ENCODE results near the gene ATP5F1A. TPM values are rescaled to one million over a fixed set of nuclear protein-coding genes. Genes with fewer than 3 reads are reported as not detected.
"Not testable (repeated sequence)": the region's sequence is repeated elsewhere in the genome, so short reads cannot be mapped to it uniquely, and the experiment has no call there.

Gene ATP5F1A
- total and polyA plus RNA-seq, 2 experiments from 2014 or later: 609 to 931 TPM

DNA sequence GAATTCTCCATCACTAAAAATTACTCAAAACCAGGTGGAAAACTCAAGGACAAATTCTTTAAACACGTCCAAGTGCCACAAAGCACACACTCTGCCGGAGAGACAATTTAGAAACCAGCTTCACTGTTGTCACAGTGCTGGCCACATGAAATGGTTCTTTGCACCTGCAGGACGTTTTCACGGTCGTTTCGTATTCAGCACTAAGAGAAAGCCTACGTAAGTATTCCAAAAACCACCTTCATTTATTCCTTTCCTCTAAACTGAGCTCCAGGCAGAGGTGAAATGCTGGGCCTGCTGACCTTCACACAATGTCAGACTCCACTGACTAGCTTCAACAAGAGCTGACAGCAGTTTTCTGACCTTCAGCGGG lies 680 bp downstream of the ATP5F1A start:
- Histone ChIP-seq H3K4me1 (ENCODE audit: insufficient read depth) (peaks cover 12% of the 10 kb centered on the region), H3K4me3 (peak overlapping the region; percentile 85), H3K27me3 (no peaks in the 10 kb centered on the region), H3K27ac (peak overlapping the region; percentile 94), H2AFZ (peak overlapping the region; percentile 92), H4K20me1 (ENCODE audit: insufficient read depth, poor library complexity, severe bottlenecking) (peaks cover 21% of the 10 kb centered on the region), H3K9me2 (replicated peaks; ENCODE audit: insufficient read depth) (no peaks in the 10 kb centered on the region), H3K36me3 (replicated peaks; ENCODE audit: insufficient read depth, low read depth) (no peaks in the 10 kb centered on the region), H3K9me3 (ENCODE audit: low read depth) (no peaks in the 10 kb centered on the region), H3K4me2 (peak overlapping the region; percentile 75), H3K79me2 (peaks cover 61% of the 10 kb centered on the region)
- TF ChIP-seq, protein P1, sequence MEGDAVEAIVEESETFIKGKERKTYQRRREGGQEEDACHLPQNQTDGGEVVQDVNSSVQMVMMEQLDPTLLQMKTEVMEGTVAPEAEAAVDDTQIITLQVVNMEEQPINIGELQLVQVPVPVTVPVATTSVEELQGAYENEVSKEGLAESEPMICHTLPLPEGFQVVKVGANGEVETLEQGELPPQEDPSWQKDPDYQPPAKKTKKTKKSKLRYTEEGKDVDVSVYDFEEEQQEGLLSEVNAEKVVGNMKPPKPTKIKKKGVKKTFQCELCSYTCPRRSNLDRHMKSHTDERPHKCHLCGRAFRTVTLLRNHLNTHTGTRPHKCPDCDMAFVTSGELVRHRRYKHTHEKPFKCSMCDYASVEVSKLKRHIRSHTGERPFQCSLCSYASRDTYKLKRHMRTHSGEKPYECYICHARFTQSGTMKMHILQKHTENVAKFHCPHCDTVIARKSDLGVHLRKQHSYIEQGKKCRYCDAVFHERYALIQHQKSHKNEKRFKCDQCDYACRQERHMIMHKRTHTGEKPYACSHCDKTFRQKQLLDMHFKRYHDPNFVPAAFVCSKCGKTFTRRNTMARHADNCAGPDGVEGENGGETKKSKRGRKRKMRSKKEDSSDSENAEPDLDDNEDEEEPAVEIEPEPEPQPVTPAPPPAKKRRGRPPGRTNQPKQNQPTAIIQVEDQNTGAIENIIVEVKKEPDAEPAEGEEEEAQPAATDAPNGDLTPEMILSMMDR (IDR thresholded peaks at IDR 0.05; ENCODE audit: poor library complexity): no peak
- TF ChIP-seq EZH2 (IDR thresholded peaks at IDR 0.05; ENCODE audit: borderline replicate concordance) (no peak), EZH2phosphoT487 (IDR thresholded peaks at IDR 0.05; ENCODE audit: low read depth, severe bottlenecking, unreplicated experiment) (no peak)
- no peak for DNase-seq (ENCODE audit: low spot score)
- 2% methylated on average over 8 of the region's 8 CpGs for WGBS (ENCODE audit: low lambda C conversion rate, missing lambda C conversion rate)

DNA sequence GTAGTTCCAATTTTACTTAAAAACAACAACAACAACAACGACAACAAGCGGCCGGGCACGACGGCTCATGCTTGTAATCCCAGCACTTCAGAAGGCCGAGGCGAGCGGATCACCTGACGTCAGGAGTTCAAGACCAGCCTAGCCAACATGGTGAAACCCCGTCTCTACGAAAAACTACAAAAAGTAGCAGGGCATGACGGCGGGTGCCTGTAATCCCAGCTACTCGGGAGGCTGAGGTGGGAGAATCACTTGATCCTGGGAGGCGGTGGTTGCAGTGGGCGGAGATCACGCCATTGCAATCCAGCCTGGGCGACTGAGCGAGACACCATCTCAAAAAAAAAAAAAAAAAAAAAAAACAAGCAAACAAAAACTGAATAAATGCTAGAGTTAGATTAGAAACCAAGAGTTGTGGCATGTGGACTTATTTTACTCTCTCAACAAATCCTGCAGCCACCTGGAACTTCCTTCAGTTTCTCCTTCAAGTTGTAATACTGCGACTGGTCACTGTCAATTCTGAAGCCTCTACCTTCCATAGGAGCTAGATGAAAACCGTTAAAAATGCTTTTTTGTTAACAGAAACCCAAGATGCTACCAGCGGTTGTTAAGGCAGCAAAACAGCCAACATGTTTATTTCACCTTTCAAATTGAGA lies 1.3 kb downstream of the ATP5F1A start:
- Histone ChIP-seq H3K27me3 (no peaks in the 10 kb centered on the region), H2AFZ (no peak overlapping the region), H3K9me2 (replicated peaks; ENCODE audit: insufficient read depth) (no peaks in the 10 kb centered on the region), H3K36me3 (replicated peaks; ENCODE audit: insufficient read depth, low read depth) (no peaks in the 10 kb centered on the region), H3K79me2 (peaks cover 67% of the 10 kb centered on the region), H3K9me3 (ENCODE audit: low read depth) (no peaks in the 10 kb centered on the region), H4K20me1 (ENCODE audit: insufficient read depth, poor library complexity, severe bottlenecking) (peaks cover 22% of the 10 kb centered on the region), H3K4me2 (peak overlapping the region; percentile 75), H3K27ac (peak overlapping the region; percentile 94), H3K4me1 (ENCODE audit: insufficient read depth) (peaks cover 12% of the 10 kb centered on the region), H3K4me3 (peak overlapping the region; percentile 85)
- DNase-seq (ENCODE audit: low spot score): no peak
- TF ChIP-seq EZH2 (IDR thresholded peaks at IDR 0.05; ENCODE audit: borderline replicate concordance) (no peak), EZH2phosphoT487 (IDR thresholded peaks at IDR 0.05; ENCODE audit: low read depth, severe bottlenecking, unreplicated experiment) (no peak)
- TF ChIP-seq, protein P1 (IDR thresholded peaks at IDR 0.05; ENCODE audit: poor library complexity): no peak
- WGBS (ENCODE audit: low lambda C conversion rate, missing lambda C conversion rate): 34% methylated on average over 22 of the region's 22 CpGs

GRCh38 chr18:46095532-46095931 lies 2.6 kb downstream of the ATP5F1A start:
- DNase-seq (ENCODE audit: low spot score): no peak
- H4K20me1 ChIP-seq (ENCODE audit: insufficient read depth, poor library complexity, severe bottlenecking): peaks cover 22% of the 10 kb centered on the region
- H3K36me3 ChIP-seq (replicated peaks; ENCODE audit: insufficient read depth, low read depth): peaks cover under 1% of the 10 kb centered on the region
- H3K27ac ChIP-seq: no peak overlapping the region
- H3K4me2 ChIP-seq: peak overlapping the region; percentile 75
- no peaks in the 10 kb centered on the region for H3K9me3 ChIP-seq (ENCODE audit: low read depth)
- no peak overlapping the region for H3K4me3 ChIP-seq
- 98% methylated on average over 10 of the region's 10 CpGs for WGBS (ENCODE audit: low lambda C conversion rate, missing lambda C conversion rate)
- H2AFZ ChIP-seq: no peak overlapping the region
- peaks cover 12% of the 10 kb centered on the region for H3K4me1 ChIP-seq (ENCODE audit: insufficient read depth)
- peaks cover 79% of the 10 kb centered on the region for H3K79me2 ChIP-seq
- no peaks in the 10 kb centered on the region for H3K27me3 ChIP-seq
- H3K9me2 ChIP-seq (replicated peaks; ENCODE audit: insufficient read depth): no peaks in the 10 kb centered on the region
- TF ChIP-seq EZH2phosphoT487 (IDR thresholded peaks at IDR 0.05; ENCODE audit: low read depth, severe bottlenecking, unreplicated experiment): no peak
- no peak for TF ChIP-seq EZH2 (IDR thresholded peaks at IDR 0.05; ENCODE audit: borderline replicate concordance)
- TF ChIP-seq, protein P1 (IDR thresholded peaks at IDR 0.05; ENCODE audit: poor library complexity): no peak

DNA sequence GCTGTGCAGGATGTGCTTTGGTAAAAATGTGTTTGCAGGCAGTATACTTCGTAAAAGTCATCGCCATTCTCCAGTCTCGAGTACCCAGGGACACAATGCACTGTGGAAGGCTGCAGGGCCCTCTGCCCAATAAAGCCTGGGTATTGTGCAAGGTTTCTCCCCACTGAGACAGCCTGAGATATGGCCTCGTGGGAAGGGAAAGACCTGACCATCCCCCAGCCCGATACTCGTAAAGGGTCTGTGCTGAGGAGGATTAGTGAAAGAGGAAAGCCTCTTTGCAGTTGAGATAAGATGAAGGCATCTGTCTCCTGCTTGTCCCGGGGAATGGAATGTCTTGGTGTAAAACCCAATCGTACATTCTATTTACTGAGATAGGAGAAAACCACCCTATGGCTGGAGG lies 9.6 kb downstream of the ATP5F1A start:
- peak; percentile 70 for DNase-seq (ENCODE audit: low spot score)
- WGBS (ENCODE audit: low lambda C conversion rate, missing lambda C conversion rate): 28% methylated on average over 8 of the region's 8 CpGs
- H3K9me3 ChIP-seq (ENCODE audit: low read depth); H4K20me1 ChIP-seq (ENCODE audit: insufficient read depth, poor library complexity, severe bottlenecking); H3K4me3 ChIP-seq; H3K9me2 ChIP-seq (replicated peaks; ENCODE audit: insufficient read depth); H3K27me3 ChIP-seq; H2AFZ ChIP-seq: not testable (repeated sequence)
- Histone ChIP-seq H3K4me1 (ENCODE audit: insufficient read depth) (peaks cover 23% of the 10 kb centered on the region), H3K79me2 (peaks cover 58% of the 10 kb centered on the region), H3K27ac (peak overlapping the region; percentile 81), H3K4me2 (peak overlapping the region; percentile 39), H3K36me3 (replicated peaks; ENCODE audit: insufficient read depth, low read depth) (peaks cover 22% of the 10 kb centered on the region)
